GM12801 (cell line): ENCODE data around the gene PLCH1.

Source experiments
- CTCF ChIP-seq: IDR thresholded peaks from one replicate; pipeline ENCODE4 v1.5.1; 2011; ENCODE audit warnings: control low read depth; ENCODE audit not compliant: insufficient read length; ENCODE audit errors: extremely low read depth

Gene PLCH1

GRCh38 chr3:155329513-155330048 is 415.3 kb downstream of the PLCH1 start:
- TF ChIP-seq CTCF: no peak

- no peak for TF ChIP-seq CTCF
These were observed 417.0 kb downstream of the PLCH1 start for GRCh38 chr3:155327871-155328270.

- no peak for TF ChIP-seq CTCF
These were observed 417.4 kb downstream of the PLCH1 start for GRCh38 chr3:155327430-155327829.

- no peak for TF ChIP-seq CTCF
These were observed 418.0 kb downstream of the PLCH1 start for GRCh38 chr3:155326901-155327300.

- no peak for TF ChIP-seq CTCF
These were observed 418.6 kb downstream of the PLCH1 start for GRCh38 chr3:155326244-155326643.
